ENCODE data around the gene KIF5B.
"Not testable (repeated sequence)": the region's sequence is repeated elsewhere in the genome, so short reads cannot be mapped to it uniquely, and the experiment has no call there.

Gene KIF5B

DNA sequence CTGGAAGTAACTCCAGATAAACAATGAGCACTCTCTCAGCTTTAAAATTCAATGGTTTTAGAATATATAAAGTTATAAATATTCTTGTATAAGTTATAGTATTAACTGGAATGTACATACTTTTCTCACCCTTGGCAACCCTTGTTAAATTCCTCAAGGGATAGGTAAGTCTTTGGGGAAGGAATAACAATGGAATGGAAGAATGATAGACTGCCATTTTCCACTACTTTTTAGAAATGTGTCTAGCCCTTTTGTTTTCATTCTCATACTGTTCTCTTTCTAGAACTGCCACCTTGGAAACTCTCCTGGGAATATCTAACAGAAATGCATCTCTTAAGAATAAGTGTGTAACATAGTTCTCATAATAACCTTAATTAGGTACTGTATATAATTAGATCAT lies 8.3 kb downstream of the KIF5B start:
- no peak overlapping the region for H3K4me3 ChIP-seq
- no peak overlapping the region for H3K27ac ChIP-seq
- H4K20me1 ChIP-seq: peaks cover 100% of the 10 kb centered on the region
- H3K36me3 ChIP-seq: peaks cover 76% of the 10 kb centered on the region
- no peak for TF ChIP-seq Cebpa-rat (IDR thresholded peaks at IDR 0.05)
- H3K4me1 ChIP-seq: peaks cover 36% of the 10 kb centered on the region
- no peaks in the 10 kb centered on the region for H3K9me3 ChIP-seq
- no peak overlapping the region for H3K9ac ChIP-seq
- H3K4me2 ChIP-seq: no peak overlapping the region
- H3K27me3 ChIP-seq: no peaks in the 10 kb centered on the region

- H3K36me3 ChIP-seq: peaks cover 82% of the 10 kb centered on the region
- H3K27me3 ChIP-seq: no peaks in the 10 kb centered on the region
- no peak overlapping the region for H3K27ac ChIP-seq
- TF ChIP-seq Cebpa-rat (IDR thresholded peaks at IDR 0.05): no peak
- H3K9me3 ChIP-seq: no peaks in the 10 kb centered on the region
- H3K4me2 ChIP-seq: no peak overlapping the region
- H3K9ac ChIP-seq: no peak overlapping the region
- no peak overlapping the region for H3K4me3 ChIP-seq
- H3K4me1 ChIP-seq: peaks cover 33% of the 10 kb centered on the region
- peaks cover 100% of the 10 kb centered on the region for H4K20me1 ChIP-seq
These were observed 10.1 kb downstream of the KIF5B start for GRCh38 chr10:32046151-32046550.

DNA sequence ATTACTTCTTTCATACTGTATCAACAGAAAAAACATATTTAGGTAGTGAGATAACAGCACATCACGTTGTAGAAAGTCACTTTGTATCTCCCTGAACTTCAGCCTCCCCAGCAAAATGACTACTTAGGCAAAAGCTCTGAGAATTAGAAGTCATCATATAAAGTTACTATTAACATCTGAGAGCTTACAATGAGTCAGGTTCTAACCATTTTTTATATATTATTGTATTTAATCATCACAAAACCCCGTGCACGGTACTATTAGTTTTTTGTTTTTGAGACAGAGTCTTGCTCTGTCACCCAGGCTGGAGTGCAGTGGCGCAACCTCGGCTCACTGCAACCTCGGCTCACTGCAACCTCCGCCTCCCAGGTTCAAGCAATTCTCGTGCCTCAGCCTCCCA lies 13.5 kb downstream of the KIF5B start:
- not testable (repeated sequence) for H3K4me2 ChIP-seq, H3K4me3 ChIP-seq, H3K9ac ChIP-seq, H3K27me3 ChIP-seq, H3K9me3 ChIP-seq, H3K27ac ChIP-seq
- Histone ChIP-seq H3K36me3 (peaks cover 62% of the 10 kb centered on the region), H4K20me1 (peaks cover 85% of the 10 kb centered on the region), H3K4me1 (peaks cover 37% of the 10 kb centered on the region)

- Histone ChIP-seq H3K36me3 (peaks cover 62% of the 10 kb centered on the region), H3K27me3 (no peaks in the 10 kb centered on the region), H3K27ac (peak overlapping the region; percentile 48; the same call in 1 of the 2 replicates), H3K4me3 (no peak overlapping the region), H3K4me2 (peak overlapping the region; percentile 58; the same call in 1 of the 2 replicates), H3K9ac (no peak overlapping the region), H3K9me3 (no peaks in the 10 kb centered on the region), H3K4me1 (peaks cover 37% of the 10 kb centered on the region), H4K20me1 (peaks cover 72% of the 10 kb centered on the region)
- TF ChIP-seq Cebpa-rat (IDR thresholded peaks at IDR 0.05): no peak
These were observed 14.8 kb downstream of the KIF5B start for GRCh38 chr10:32041290-32042028.

DNA sequence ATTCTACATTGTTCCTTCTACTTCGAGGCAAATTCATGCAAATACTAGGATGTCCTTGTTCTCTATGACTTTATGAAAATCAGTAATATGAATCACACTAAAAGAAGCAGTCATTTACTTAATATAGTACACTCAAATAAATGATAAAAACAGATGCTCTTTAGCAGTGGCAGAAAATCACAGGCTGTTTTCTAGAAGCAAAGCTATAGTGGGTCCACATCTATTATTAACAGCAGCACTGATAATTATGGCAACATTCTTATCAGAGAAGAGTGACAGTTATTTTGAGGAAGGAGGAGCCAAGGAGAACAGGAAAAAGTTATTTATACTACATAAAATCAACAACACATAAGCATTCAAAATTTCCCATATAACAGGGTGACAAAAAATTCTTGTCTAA lies 16.5 kb downstream of the KIF5B start:
- Histone ChIP-seq H3K9me3 (no peaks in the 10 kb centered on the region), H3K4me3 (no peak overlapping the region), H3K4me1 (peaks cover 37% of the 10 kb centered on the region), H3K9ac (no peak overlapping the region), H3K27me3 (no peaks in the 10 kb centered on the region), H3K4me2 (peak overlapping the region; percentile 58), H3K36me3 (peaks cover 62% of the 10 kb centered on the region), H4K20me1 (peaks cover 55% of the 10 kb centered on the region), H3K27ac (peak overlapping the region; percentile 28; the same call in 1 of the 2 replicates)
- TF ChIP-seq Cebpa-rat (IDR thresholded peaks at IDR 0.05): no peak

DNA sequence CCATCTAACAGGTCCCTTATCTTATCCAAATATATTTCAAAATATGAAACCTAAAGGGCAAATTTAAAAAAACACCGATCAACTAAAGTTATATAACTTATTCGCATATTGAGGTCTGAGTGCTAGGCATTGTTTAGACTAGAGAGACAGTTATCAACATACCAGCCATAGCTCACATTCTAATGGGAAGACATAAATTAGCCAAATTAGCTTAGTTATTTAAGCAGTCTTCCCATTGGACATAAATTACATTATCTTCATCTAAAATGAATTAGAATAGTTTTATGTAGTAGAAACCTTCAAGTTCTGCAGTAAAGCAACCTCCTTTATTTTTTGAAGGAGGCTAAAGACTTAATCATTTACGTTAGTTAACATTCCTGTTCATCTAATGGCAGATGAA lies 17.4 kb downstream of the KIF5B start:
- Histone ChIP-seq H3K4me2 (no peak overlapping the region), H4K20me1 (peaks cover 45% of the 10 kb centered on the region)
- TF ChIP-seq Cebpa-rat (IDR thresholded peaks at IDR 0.05): no peak

GRCh38 chr10:32036922-32037321 lies 19.3 kb downstream of the KIF5B start:
- Histone ChIP-seq H3K4me1 (peaks cover 31% of the 10 kb centered on the region), H3K36me3 (peaks cover 65% of the 10 kb centered on the region), H3K4me3 (no peak overlapping the region), H3K27ac (no peak overlapping the region), H4K20me1 (peaks cover 34% of the 10 kb centered on the region), H3K9ac (no peak overlapping the region), H3K4me2 (no peak overlapping the region), H3K9me3 (no peaks in the 10 kb centered on the region), H3K27me3 (no peaks in the 10 kb centered on the region)
- no peak for TF ChIP-seq Cebpa-rat (IDR thresholded peaks at IDR 0.05)

More for the DNA sequence above, 17.4 kb downstream of the KIF5B start:
- H3K9ac ChIP-seq: no peak overlapping the region
- peaks cover 62% of the 10 kb centered on the region for H3K36me3 ChIP-seq
- H3K27me3 ChIP-seq: no peaks in the 10 kb centered on the region
- no peak overlapping the region for H3K27ac ChIP-seq
- peaks cover 37% of the 10 kb centered on the region for H3K4me1 ChIP-seq
- no peak overlapping the region for H3K4me3 ChIP-seq
- H3K9me3 ChIP-seq: no peaks in the 10 kb centered on the region

- no peaks in the 10 kb centered on the region for H3K27me3 ChIP-seq
- no peak overlapping the region for H3K9ac ChIP-seq
- H3K27ac ChIP-seq: no peak overlapping the region
- TF ChIP-seq Cebpa-rat (IDR thresholded peaks at IDR 0.05): no peak
- H3K4me1 ChIP-seq: peaks cover 12% of the 10 kb centered on the region
- no peak overlapping the region for H3K4me3 ChIP-seq
- H3K9me3 ChIP-seq: no peaks in the 10 kb centered on the region
- no peak overlapping the region for H3K4me2 ChIP-seq
- H4K20me1 ChIP-seq: peaks cover 23% of the 10 kb centered on the region
- peaks cover 83% of the 10 kb centered on the region for H3K36me3 ChIP-seq
These were observed 21.2 kb downstream of the KIF5B start for GRCh38 chr10:32035038-32035437.

GRCh38 chr10:32033171-32033570 lies 23.1 kb downstream of the KIF5B start:
- no peak overlapping the region for H3K27ac ChIP-seq
- H3K4me3 ChIP-seq: no peak overlapping the region
- no peak overlapping the region for H3K4me2 ChIP-seq
- no peak for TF ChIP-seq Cebpa-rat (IDR thresholded peaks at IDR 0.05)
- no peaks in the 10 kb centered on the region for H3K27me3 ChIP-seq
- no peak overlapping the region for H3K9ac ChIP-seq
- H3K9me3 ChIP-seq: no peaks in the 10 kb centered on the region
- peaks cover 99% of the 10 kb centered on the region for H3K36me3 ChIP-seq
- peaks cover 15% of the 10 kb centered on the region for H4K20me1 ChIP-seq
- H3K4me1 ChIP-seq: no peaks in the 10 kb centered on the region

GRCh38 chr10:32031920-32032319 lies 24.3 kb downstream of the KIF5B start:
- H3K27ac ChIP-seq: no peak overlapping the region
- no peaks in the 10 kb centered on the region for H3K27me3 ChIP-seq
- H3K9me3 ChIP-seq: no peaks in the 10 kb centered on the region
- no peaks in the 10 kb centered on the region for H3K4me1 ChIP-seq
- TF ChIP-seq Cebpa-rat (IDR thresholded peaks at IDR 0.05): no peak
- peaks cover 15% of the 10 kb centered on the region for H4K20me1 ChIP-seq
- no peak overlapping the region for H3K4me3 ChIP-seq
- peaks cover 99% of the 10 kb centered on the region for H3K36me3 ChIP-seq
- no peak overlapping the region for H3K4me2 ChIP-seq
- H3K9ac ChIP-seq: no peak overlapping the region

All from BLaER1 (cell line).